GM23338 (cell line): ENCODE data around the gene SMG6. TPM values are rescaled to one million over a fixed set of nuclear protein-coding genes. Genes with fewer than 3 reads are reported as not detected.

ENCODE experiments used
- ATAC-seq: fragments of 200-7000 bp; cut with Tn5 transposase; 3 replicates; pipeline ENCODE4 v1.9.1; 2020
- DNase-seq: peaks from one replicate; pipeline ENCODE4 v3.0.0-alpha.2; 2015; ENCODE audit warnings: low spot score
- H2AFZ ChIP-seq: fragments of 200-600 bp; sonication (generic); 2 replicates; pipeline ENCODE4 v1.8.0; 2016; ENCODE audit warnings: antibody characterized with exemption, mild to moderate bottlenecking, moderate library complexity
- H3F3A ChIP-seq: fragments of 200-600 bp; sonication (generic); replicated peaks from 2 replicates; pipeline ENCODE4 v1.8.0; 2017; ENCODE audit warnings: antibody characterized with exemption, mixed run types, low read depth
- H3K27ac ChIP-seq: fragments of 200-600 bp; sonication (generic); 2 replicates; pipeline ENCODE4 v1.6.1; 2016; ENCODE audit warnings: low read depth
- H3K27me3 ChIP-seq: fragments of 200-600 bp; sonication (generic); 2 replicates; pipeline ENCODE4 v1.8.0; 2016; ENCODE audit warnings: mild to moderate bottlenecking, mixed run types, moderate library complexity; ENCODE audit not compliant: insufficient read depth
- H3K36me3 ChIP-seq: fragments of 200-600 bp; sonication (generic); 2 replicates; pipeline ENCODE4 v1.8.0; 2016; ENCODE audit warnings: mild to moderate bottlenecking; ENCODE audit not compliant: insufficient read depth
- H3K4me1 ChIP-seq: fragments of 200-600 bp; sonication (generic); 2 replicates; pipeline ENCODE4 v1.8.0; 2016; ENCODE audit warnings: mild to moderate bottlenecking, moderate library complexity; ENCODE audit not compliant: insufficient read depth
- H3K4me2 ChIP-seq: fragments of 200-600 bp; sonication (generic); 2 replicates; pipeline ENCODE4 v1.7.1; 2017; ENCODE audit warnings: mixed run types
- H3K4me3 ChIP-seq: fragments of 200-600 bp; sonication (generic); 2 replicates; pipeline ENCODE4 v1.6.1; 2016; ENCODE audit warnings: mixed run types
- H3K79me2 ChIP-seq: fragments of 200-600 bp; sonication (generic); replicated peaks from 2 replicates; pipeline ENCODE4 v1.8.0; 2017; ENCODE audit warnings: mild to moderate bottlenecking; ENCODE audit not compliant: insufficient read depth
- H3K9me2 ChIP-seq: fragments of 200-600 bp; sonication (generic); 2 replicates; pipeline ENCODE4 v1.8.0; 2017; ENCODE audit not compliant: insufficient read depth
- H4K20me1 ChIP-seq: fragments of 200-600 bp; sonication (generic); replicated peaks from 2 replicates; pipeline ENCODE4 v1.8.0; 2017; ENCODE audit warnings: mild to moderate bottlenecking; ENCODE audit not compliant: insufficient read depth
- H3K27ac Mint-ChIP-seq: 2 replicates; pipeline ENCODE4 v1.8.0; 2020; ENCODE audit warnings: inconsistent platforms, mild to moderate bottlenecking, moderate library complexity, mixed read lengths
- H3K27me3 Mint-ChIP-seq: 3 replicates; pipeline ENCODE4 v1.8.0; 2022; ENCODE audit warnings: low read depth, mild to moderate bottlenecking, moderate library complexity, mixed read lengths, inconsistent platforms; ENCODE audit not compliant: insufficient read depth, poor library complexity
- H3K36me3 Mint-ChIP-seq: 3 replicates; pipeline ENCODE4 v1.8.0; 2021; ENCODE audit warnings: low read depth, mild to moderate bottlenecking, inconsistent platforms, moderate library complexity, mixed read lengths
- H3K4me1 Mint-ChIP-seq: 3 replicates; pipeline ENCODE4 v1.8.0; 2020; ENCODE audit warnings: mild to moderate bottlenecking, inconsistent platforms, mixed read lengths
- H3K4me3 Mint-ChIP-seq: 3 replicates; pipeline ENCODE4 v1.8.0; 2021; ENCODE audit warnings: moderate library complexity, mild to moderate bottlenecking, inconsistent platforms, mixed read lengths
- H3K9me3 Mint-ChIP-seq: 3 replicates; pipeline ENCODE4 v1.8.0; 2020; ENCODE audit warnings: moderate library complexity, mild to moderate bottlenecking, inconsistent platforms, mixed read lengths
- CREB1 ChIP-seq: fragments of 250-450 bp; sonication (Bioruptor Pico); IDR thresholded peaks from 2 replicates; pipeline ENCODE4 v1.5.0; 2020; ENCODE audit warnings: low read depth, mild to moderate bottlenecking, moderate library complexity
- ETS1 ChIP-seq: IDR thresholded peaks from 2 replicates; pipeline ENCODE4 v1.6.1; 2016; ENCODE audit warnings: antibody characterized with exemption
- EZH2 ChIP-seq: fragments of 200-600 bp; sonication (generic); IDR thresholded peaks from one replicate; pipeline ENCODE4 v1.8.0; 2017; ENCODE audit warnings: antibody characterized with exemption, mild to moderate bottlenecking, low read depth; ENCODE audit not compliant: unreplicated experiment
- EZH2phosphoT487 ChIP-seq: fragments of 200-600 bp; sonication (generic); IDR thresholded peaks from one replicate; pipeline ENCODE4 v1.8.1; 2018; ENCODE audit warnings: antibody characterized with exemption; ENCODE audit not compliant: unreplicated experiment
- NANOG ChIP-seq: IDR thresholded peaks from 2 replicates; pipeline ENCODE4 v1.6.1; 2016; ENCODE audit warnings: antibody characterized with exemption, borderline replicate concordance
- POLR2AphosphoS5 ChIP-seq: IDR thresholded peaks from 2 replicates; pipeline ENCODE4 v1.6.1; 2016; ENCODE audit warnings: antibody characterized with exemption, low read depth
- REST ChIP-seq: IDR thresholded peaks from one replicate; pipeline ENCODE4 v1.6.1; 2018; ENCODE audit warnings: antibody characterized with exemption; ENCODE audit not compliant: unreplicated experiment
- STAT1 ChIP-seq: IDR thresholded peaks from one replicate; pipeline ENCODE4 v1.6.1; 2016; ENCODE audit warnings: antibody characterized with exemption; ENCODE audit not compliant: unreplicated experiment
- ZNF114 ChIP-seq: fragments of 250-450 bp; sonication (Bioruptor Pico); IDR thresholded peaks from 2 replicates; pipeline ENCODE4 v1.5.0; 2020; ENCODE audit warnings: mild to moderate bottlenecking, moderate library complexity
- ZNF331 ChIP-seq: fragments of 250-450 bp; sonication (Bioruptor Pico); IDR thresholded peaks from 2 replicates; pipeline ENCODE4 v1.5.0; 2020; ENCODE audit warnings: low read depth, mild to moderate bottlenecking, moderate library complexity
- ZNF462 ChIP-seq: fragments of 250-450 bp; sonication (Bioruptor Pico); IDR thresholded peaks from 2 replicates; pipeline ENCODE4 v1.5.0; 2020; ENCODE audit warnings: mild to moderate bottlenecking, moderate library complexity
- polyA plus RNA-seq: library from polyadenylated mRNA; unstranded; fragments of >200 nt; fragmentation: Nextera tagmentation; extraction: Ambion mirVana; gene quantifications from 2 replicates; pipeline ENCODE4 v1.2.1, GENCODE V29; 2016
- total RNA-seq: library from RNA; depleted of rRNA; stranded (reverse); fragments of >200 nt; shearing (Covaris generic); gene quantifications from 2 replicates; pipeline ENCODE4 v1.2.3, GENCODE V29; 2014

Gene SMG6
- total and polyA plus RNA-seq, 2 experiments from 2014 or later = 10.4 to 43.1 TPM

- Histone ChIP-seq H2AFZ (no peak overlapping the region), H3K4me1 (peaks cover 22% of the 10 kb centered on the region), H3K27ac (no peak overlapping the region), H3K27me3 (no peaks in the 10 kb centered on the region), H3K79me2 (no peaks in the 10 kb centered on the region), H3K36me3 (no peaks in the 10 kb centered on the region), H3K9me2 (no peaks in the 10 kb centered on the region), H3K4me3 (no peak overlapping the region), H4K20me1 (no peaks in the 10 kb centered on the region), H3K4me2 (no peak overlapping the region), H3F3A (no peaks in the 10 kb centered on the region)
- ATAC-seq = no peak
- no peak overlapping the region for H3K27ac Mint-ChIP-seq
- TF ChIP-seq NANOG (no peak), ZNF114 (CRISPR knock-in tag) (no peak), EZH2 (no peak), EZH2phosphoT487 (no peak), ETS1 (no peak), ZNF462 (no peak), STAT1 (no peak), REST (no peak), POLR2AphosphoS5 (no peak), CREB1 (CRISPR knock-in tag) (no peak), ZNF331 (CRISPR knock-in tag) (no peak)
- H3K4me3 Mint-ChIP-seq = no peak overlapping the region
- H3K27me3 Mint-ChIP-seq = peaks cover 5% of the 10 kb centered on the region
- DNase-seq = no peak
- H3K36me3 Mint-ChIP-seq = no peaks in the 10 kb centered on the region; the same call in 1 of the 3 replicates
- H3K4me1 Mint-ChIP-seq = peaks cover 35% of the 10 kb centered on the region
- H3K9me3 Mint-ChIP-seq = no peaks in the 10 kb centered on the region
Observed at GRCh38 chr17:2195729-2196128, 107.9 kb downstream of the SMG6 start.
